ENCODE data around the gene NKAIN1.
"Not testable (repeated sequence)": the region's sequence is repeated elsewhere in the genome, so short reads cannot be mapped to it uniquely, and the experiment has no call there.

DNA sequence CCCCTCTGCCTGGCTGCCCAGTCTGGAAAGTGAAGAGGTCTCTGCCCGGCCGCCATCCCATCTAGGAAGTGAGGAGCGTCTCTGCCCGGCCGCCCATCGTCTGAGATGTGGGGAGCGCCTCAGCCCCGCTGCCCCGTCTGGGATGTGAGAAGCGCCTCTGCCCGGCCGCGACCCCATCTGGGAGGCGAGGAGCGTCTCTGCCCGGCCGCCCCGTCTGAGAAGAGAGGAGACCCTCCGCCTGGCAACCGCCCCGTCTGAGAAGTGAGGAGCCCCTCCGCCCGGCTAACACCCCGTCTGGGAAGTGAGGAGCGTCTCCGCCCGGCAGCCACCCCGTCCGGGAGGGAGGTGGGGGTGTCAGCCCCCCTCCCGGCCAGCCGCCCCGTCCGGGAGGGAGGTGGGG is 63.4 kb downstream of the NKAIN1 start:
- TF ChIP-seq, protein P1, sequence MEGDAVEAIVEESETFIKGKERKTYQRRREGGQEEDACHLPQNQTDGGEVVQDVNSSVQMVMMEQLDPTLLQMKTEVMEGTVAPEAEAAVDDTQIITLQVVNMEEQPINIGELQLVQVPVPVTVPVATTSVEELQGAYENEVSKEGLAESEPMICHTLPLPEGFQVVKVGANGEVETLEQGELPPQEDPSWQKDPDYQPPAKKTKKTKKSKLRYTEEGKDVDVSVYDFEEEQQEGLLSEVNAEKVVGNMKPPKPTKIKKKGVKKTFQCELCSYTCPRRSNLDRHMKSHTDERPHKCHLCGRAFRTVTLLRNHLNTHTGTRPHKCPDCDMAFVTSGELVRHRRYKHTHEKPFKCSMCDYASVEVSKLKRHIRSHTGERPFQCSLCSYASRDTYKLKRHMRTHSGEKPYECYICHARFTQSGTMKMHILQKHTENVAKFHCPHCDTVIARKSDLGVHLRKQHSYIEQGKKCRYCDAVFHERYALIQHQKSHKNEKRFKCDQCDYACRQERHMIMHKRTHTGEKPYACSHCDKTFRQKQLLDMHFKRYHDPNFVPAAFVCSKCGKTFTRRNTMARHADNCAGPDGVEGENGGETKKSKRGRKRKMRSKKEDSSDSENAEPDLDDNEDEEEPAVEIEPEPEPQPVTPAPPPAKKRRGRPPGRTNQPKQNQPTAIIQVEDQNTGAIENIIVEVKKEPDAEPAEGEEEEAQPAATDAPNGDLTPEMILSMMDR (IDR thresholded peaks at IDR 0.05), result not testable (repeated sequence)
- not testable (repeated sequence) for TF ChIP-seq EZH2 (IDR thresholded peaks at IDR 0.05; ENCODE audit: borderline replicate concordance, insufficient read depth, low read depth, low read length, poor library complexity, severe bottlenecking)
